Heart left ventricle (tissue), 16 donors: ENCODE measurements around the gene EN1. TPM values are rescaled to one million over a fixed set of nuclear protein-coding genes. Genes with fewer than 3 reads are reported as not detected.

Source experiments
- ATAC-seq, 4 donors: fragments of 200-7000 bp; cut with Tn5 transposase; one replicate each; pipeline ENCODE4 v1.9.1; 2020 to 2022; ENCODE audit warnings: moderate library complexity in 4 of 4, mild to moderate bottlenecking in 3 of 4, moderate number of reproducible peaks in 1 of 4
- DNase-seq, 5 donors: peaks; one replicate each; pipeline ENCODE4 v3.0.0-alpha.2; 2020
- H3K27ac ChIP-seq, 12 donors: fragments of 200-600 bp; sonication (generic) in 4 of 12; one replicate each; pipeline versions ENCODE4 v1.5.0 to v1.8.0; 2016 to 2022; ENCODE audit warnings: mild to moderate bottlenecking in 2 of 12
- H3K27me3 ChIP-seq, 9 donors: fragments of 200-600 bp; sonication (generic) in 2 of 9; one replicate each; pipeline versions ENCODE4 v1.5.1 to v1.8.0; 2016 to 2022; ENCODE audit warnings: mild to moderate bottlenecking in 3 of 9
- H3K36me3 ChIP-seq, 9 donors: fragments of 200-600 bp; sonication (generic) in 2 of 9; one replicate each; pipeline versions ENCODE4 v1.5.0 to v1.8.0; 2018 to 2022; ENCODE audit warnings: mild to moderate bottlenecking in 2 of 9
- H3K4me1 ChIP-seq, 12 donors: fragments of 200-600 bp; sonication (generic) in 4 of 12; one replicate each; pipeline versions ENCODE4 v1.5.0 to v1.8.0; 2016 to 2022; ENCODE audit warnings: mild to moderate bottlenecking in 3 of 12
- H3K4me3 ChIP-seq, 12 donors: fragments of 200-600 bp; sonication (generic) in 4 of 12; one replicate each; pipeline versions ENCODE4 v1.5.0 to v1.8.0; 2017 to 2022; ENCODE audit warnings: mild to moderate bottlenecking in 9 of 12, moderate library complexity in 4 of 12
- H3K9me3 ChIP-seq, 12 donors: fragments of 200-600 bp; sonication (generic) in 4 of 12; one replicate each; pipeline versions ENCODE4 v1.5.0 to v1.8.0; 2016 to 2022; ENCODE audit warnings: mild to moderate bottlenecking in 1 of 12
- CTCF ChIP-seq, 12 donors: fragments of 200-600 bp; sonication (generic) in 4 of 12; IDR thresholded peaks; one replicate each; pipeline versions ENCODE4 v1.5.0 to v1.8.0; 2018 to 2022; ENCODE audit warnings: antibody characterized with exemption in 12 of 12, mild to moderate bottlenecking in 5 of 12
- POLR2A ChIP-seq, 2 donors: fragments of 450-650 bp; IDR thresholded peaks; one replicate each; pipeline ENCODE4 v1.6.1; 2017; ENCODE audit warnings: antibody characterized with exemption in 2 of 2, mild to moderate bottlenecking in 2 of 2, moderate library complexity in 2 of 2
- WGBS, 4 donors: extraction: QIAGEN DNeasy Blood & Tissue Kit in 2 of 4; methylation state at CpG; one replicate each; pipeline versions ENCODE4 v1.1.5 to v1.1.7; 2013 to 2018; 5-methylcytosine and 5-hydroxymethylcytosine counted together
- intact Hi-C, 10 donors: fragments of 100-400 bp; cut with DNase I; formaldehyde crosslinking; loops; one replicate each; pipeline versions ENCODE4 v1.11.1 to v1.14.2; 2022
- polyA plus RNA-seq, 2 donors: library from polyadenylated mRNA; stranded (reverse); fragments of 200-250 nt; gene quantifications; one replicate each; pipeline ENCODE4 v1.2.3, GENCODE V29; 2013
- total RNA-seq, 9 donors: library from RNA; depleted of rRNA in 2 of 9; stranded (reverse); fragments of >200 nt in 2 of 9; fragmentation: NEBNext Ultra II Directional in 3 of 9; extraction: Animal tissue kit (Norgen Biotek cat#: 25700) in 3 of 9; gene quantifications; one replicate each; pipeline versions ENCODE4 v1.1.0 to v1.2.4, GENCODE V29; 2016 to 2023
- donor health status: ischemic (EF 13 %, LVEDD 7.1; RV severe dilation, severe dysfunction).
- donor health status: healthy with polysubstance abuse.
- donor health status: DM: no; HTN: yes; CAD: no.
- donor health status: DM: no; HTN: no; CAD: no.
- donor health status: ischemic (EF 25% LVEDD 6.9; RV normal size, moderate dysfunction).
- donor health status: ischemic (EF 25% LVEDD 5.7; RV mildly dilated, moderate dysfunction).
- donor health status: healthy.
- donor health status: DM: yes; HTN: yes; CAD: no.
- donor health status: ischemic (EF 35%, LVEDD 5.7; RV mildly dilated, moderate dysfunction).
- donor health status: nonischemic (EF 11% LVEDD 7.7; RV severe dilation, severe dysfunction).
- donor health status: DM: yes; HTN: yes; CAD: no.
- donor health status: PGD.
- donor health status: ischemic (EF 29% LVEDD 5.4; RV normal size, mild dysfunction).
- donor health status: nonischemic (EF 23%, LVEDD 6.1; RV moderate dilation, normal function).

EN1 gene
- total and polyA plus RNA-seq, 11 donors, result 0.27 TPM; not detected in 10

- H3K36me3 ChIP-seq, result no peaks in the 10 kb centered on the region
- WGBS, 4 donors, result 33 to 46% (median 42%) methylated on average over 4 of the region's 4 CpGs
- TF ChIP-seq POLR2A (IDR thresholded peaks at IDR 0.05) (no peak), CTCF (IDR thresholded peaks at IDR 0.05) (no peak)
- H3K9me3 ChIP-seq, result no peaks in the 10 kb centered on the region
- H3K27ac ChIP-seq, result no peak overlapping the region
- no peak for ATAC-seq
- intact Hi-C loops, result no loop called here
- H3K4me1 ChIP-seq, result no peaks in the 10 kb centered on the region
- H3K4me3 ChIP-seq, result no peak overlapping the region
- peaks cover 0 to 63% (median 33%) of the 10 kb centered on the region in 9 donors for H3K27me3 ChIP-seq
- DNase-seq, result no peak
Measured at GRCh38 chr2:118875318-118875717, 27.9 kb upstream of the EN1 start.

- H3K27ac ChIP-seq, result no peak overlapping the region
- H3K36me3 ChIP-seq, result no peaks in the 10 kb centered on the region
- H3K9me3 ChIP-seq, result no peaks in the 10 kb centered on the region
- peaks cover 0 to 54% (median 33%) of the 10 kb centered on the region in 9 donors for H3K27me3 ChIP-seq
- 44 to 78% (median 59%) methylated on average over 3 of the region's 3 CpGs for WGBS, 4 donors
- no peak for DNase-seq
- no peaks in the 10 kb centered on the region for H3K4me1 ChIP-seq
- ATAC-seq, result no peak
- H3K4me3 ChIP-seq, result no peak overlapping the region
- TF ChIP-seq CTCF (IDR thresholded peaks at IDR 0.05), result no peak
- no peak for TF ChIP-seq POLR2A (IDR thresholded peaks at IDR 0.05)
- intact Hi-C loops, result no loop called here
Measured at GRCh38 chr2:118874324-118874723, 26.9 kb upstream of the EN1 start.

GRCh38 chr2:118865106-118865505, 17.7 kb upstream of the EN1 start:
- no peaks in the 10 kb centered on the region for H3K4me1 ChIP-seq
- intact Hi-C loops, result loop anchor here in 2 of 10 donors (2.0 to 10.0 kb wide), 3 partner anchors 660 to 833 kb away; no protein-coding TSS in a partner anchor

DNA sequence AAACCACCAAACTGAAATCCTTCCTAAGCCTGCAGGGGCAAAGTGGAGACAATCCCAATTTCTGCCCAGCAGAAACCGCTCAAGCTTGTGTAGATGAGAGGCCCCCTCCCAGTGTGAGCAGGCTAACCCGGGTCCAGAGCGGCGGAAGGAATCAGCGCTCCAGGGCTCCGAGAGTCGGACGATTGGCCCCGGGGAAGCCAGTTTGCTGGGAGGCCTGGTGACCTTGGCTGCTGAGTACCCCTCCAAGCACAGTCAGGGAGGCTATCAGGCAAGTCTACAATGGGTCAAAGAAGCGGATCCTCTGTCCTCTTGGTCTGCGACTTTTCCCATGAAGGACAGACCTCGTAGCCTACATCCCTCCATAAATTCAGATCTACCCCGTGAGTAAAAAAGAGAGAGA, 16.8 kb upstream of the EN1 start:
- Histone ChIP-seq H3K9me3 (no peaks in the 10 kb centered on the region), H3K4me3 (no peak overlapping the region), H3K36me3 (no peaks in the 10 kb centered on the region), H3K4me1 (peaks cover 0 to under 1% (median 0%) of the 10 kb centered on the region in 12 donors), H3K27ac (no peak overlapping the region), H3K27me3 (peaks cover 14 to 68% (median 35%) of the 10 kb centered on the region in 9 donors)
- intact Hi-C loops, result loop anchor here in 5 of 10 donors (2.0 to 10.0 kb wide), 5 partner anchors 487 to 832 kb away; no protein-coding TSS in a partner anchor
- no peak for ATAC-seq
- DNase-seq, result no peak
- TF ChIP-seq CTCF (IDR thresholded peaks at IDR 0.05) (no peak), POLR2A (IDR thresholded peaks at IDR 0.05) (no peak)
- 81 to 86% (median 84%) methylated on average over 13 of the region's 13 CpGs for WGBS, 4 donors

More at GRCh38 chr2:118865106-118865505, 17.7 kb upstream of the EN1 start:
- H3K27me3 ChIP-seq, result peaks cover 11 to 59% (median 27%) of the 10 kb centered on the region in 9 donors
- H3K27ac ChIP-seq, result no peak overlapping the region
- no peak overlapping the region for H3K4me3 ChIP-seq
- no peaks in the 10 kb centered on the region for H3K36me3 ChIP-seq
- TF ChIP-seq POLR2A (IDR thresholded peaks at IDR 0.05), result no peak
- peak; percentile 30 to 66 (median 53) for TF ChIP-seq CTCF (IDR thresholded peaks at IDR 0.05)
- ATAC-seq (peak in 3 of 4 donors; percentile 78 to 82 (median 82)), DNase-seq (no peak)
- H3K9me3 ChIP-seq, result no peaks in the 10 kb centered on the region
- WGBS, 4 donors, result 3 to 13% (median 6%) methylated on average over 3 of the region's 3 CpGs
